ENCODE data around the gene NTHL1.
"Not testable (repeated sequence)": the region's sequence is repeated elsewhere in the genome, so short reads cannot be mapped to it uniquely, and the experiment has no call there.

NTHL1 gene

DNA sequence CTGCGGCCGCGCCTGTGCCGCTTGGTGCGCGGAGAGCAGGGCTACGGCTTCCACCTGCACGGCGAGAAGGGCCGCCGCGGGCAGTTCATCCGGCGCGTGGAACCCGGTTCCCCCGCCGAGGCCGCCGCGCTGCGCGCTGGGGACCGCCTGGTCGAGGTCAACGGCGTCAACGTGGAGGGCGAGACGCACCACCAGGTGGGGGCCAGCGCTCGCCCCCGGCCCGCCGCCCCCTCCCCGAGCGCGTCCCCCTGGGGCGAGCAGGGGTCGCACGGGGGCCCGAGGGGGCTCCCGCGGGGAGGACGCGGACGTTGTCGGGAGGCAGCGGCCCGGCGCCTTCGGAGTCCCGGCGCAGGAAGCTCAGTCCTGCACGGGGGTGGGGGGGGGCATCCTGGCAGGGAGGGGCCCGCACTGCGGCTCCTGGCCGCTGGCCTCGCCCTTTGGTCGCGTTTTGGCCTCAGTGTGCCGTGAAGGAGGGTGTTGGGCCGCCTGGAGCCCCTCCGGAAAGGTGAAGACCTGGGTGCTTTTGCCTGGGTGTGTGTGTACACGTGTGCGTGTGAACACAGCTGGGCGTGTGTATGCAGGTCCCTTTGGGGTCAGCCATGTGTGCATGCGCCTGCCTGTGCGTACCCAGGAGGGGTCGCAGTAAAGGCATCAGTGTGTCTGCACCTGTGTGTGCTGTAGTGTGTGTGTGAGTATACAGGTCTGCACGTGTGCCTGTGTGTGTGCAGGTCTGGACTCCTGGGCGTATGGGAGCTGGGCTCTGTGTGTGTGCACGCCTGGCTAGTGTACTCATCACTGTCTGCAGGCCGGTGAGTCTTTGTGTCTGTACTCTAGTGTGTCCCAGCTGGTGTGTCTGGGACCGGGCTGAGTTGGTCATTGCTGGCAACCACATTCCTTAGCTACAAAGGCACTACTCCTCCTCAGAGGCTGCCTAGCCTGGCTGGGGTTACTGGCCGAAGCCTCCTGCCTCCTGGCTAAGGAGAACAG is 20.3 kb downstream of the NTHL1 start:
- DNase-seq, result peak in 2 of 6 experiments; percentile 35 to 43

GRCh38 chr16:2026461-2027023 is 21.1 kb downstream of the NTHL1 start, which contains the start of gene NHERF2:
Gene NHERF2, plus strand, starts transcription at chr16:2026902. Its CDS starts 104 bp downstream, at chr16:2027006.
- peak in 4 of 6 experiments; percentile 23 to 43 (median 28) for DNase-seq

DNA sequence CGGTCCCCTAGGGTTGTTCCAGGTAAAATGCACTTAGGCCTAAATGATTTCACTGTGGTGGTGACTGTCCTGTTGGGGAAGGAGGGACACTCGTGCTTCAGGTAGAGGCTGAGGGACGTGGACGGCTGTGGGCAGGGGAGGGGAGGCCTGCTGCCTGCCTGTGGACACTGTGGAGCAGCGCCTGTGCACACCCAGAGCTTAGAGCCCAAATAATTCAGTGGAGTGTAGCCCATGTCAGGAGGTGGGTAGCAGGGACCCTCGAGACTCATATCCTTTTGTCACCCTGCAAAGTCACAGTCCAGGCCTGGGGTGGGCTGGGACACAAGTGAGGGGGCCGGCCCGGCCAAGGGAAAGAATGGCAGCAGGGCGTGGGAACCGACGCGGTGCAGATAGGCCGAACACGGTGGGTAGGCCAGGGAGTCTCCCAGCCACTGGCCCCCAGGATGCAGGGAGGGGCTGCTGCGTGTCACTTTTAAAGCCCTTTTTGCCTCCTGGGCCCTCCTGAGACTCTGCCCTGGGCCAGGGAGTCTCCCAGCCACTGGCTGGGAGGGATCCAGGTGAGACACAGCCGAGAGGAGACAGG is 21.7 kb downstream of the NTHL1 start:
- DNase-seq, result no peak

DNA sequence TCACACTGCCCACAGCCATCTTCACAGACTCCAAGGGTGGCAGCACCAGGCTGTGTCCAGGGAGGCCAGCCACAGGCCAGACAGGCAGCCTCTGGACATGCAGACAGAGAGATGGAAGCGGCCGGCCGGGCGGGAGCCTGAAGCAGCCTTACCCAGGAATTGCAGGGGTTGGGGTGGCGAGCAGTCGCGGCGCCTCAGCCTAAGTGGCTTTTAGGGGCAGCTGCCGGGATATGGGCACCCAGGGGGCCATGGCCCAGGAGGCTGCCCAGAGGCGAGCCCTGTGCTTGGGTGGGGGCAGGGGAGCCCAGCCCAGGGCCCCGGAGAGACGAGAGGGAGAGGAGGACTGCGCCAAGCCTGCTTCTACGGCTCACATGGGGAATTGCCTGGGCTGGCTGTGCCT is 22.4 kb downstream of the NTHL1 start:
- DNase-seq, result no peak

- no peak for DNase-seq
These were observed 23.6 kb downstream of the NTHL1 start for GRCh38 chr16:2024032-2024420.

DNA sequence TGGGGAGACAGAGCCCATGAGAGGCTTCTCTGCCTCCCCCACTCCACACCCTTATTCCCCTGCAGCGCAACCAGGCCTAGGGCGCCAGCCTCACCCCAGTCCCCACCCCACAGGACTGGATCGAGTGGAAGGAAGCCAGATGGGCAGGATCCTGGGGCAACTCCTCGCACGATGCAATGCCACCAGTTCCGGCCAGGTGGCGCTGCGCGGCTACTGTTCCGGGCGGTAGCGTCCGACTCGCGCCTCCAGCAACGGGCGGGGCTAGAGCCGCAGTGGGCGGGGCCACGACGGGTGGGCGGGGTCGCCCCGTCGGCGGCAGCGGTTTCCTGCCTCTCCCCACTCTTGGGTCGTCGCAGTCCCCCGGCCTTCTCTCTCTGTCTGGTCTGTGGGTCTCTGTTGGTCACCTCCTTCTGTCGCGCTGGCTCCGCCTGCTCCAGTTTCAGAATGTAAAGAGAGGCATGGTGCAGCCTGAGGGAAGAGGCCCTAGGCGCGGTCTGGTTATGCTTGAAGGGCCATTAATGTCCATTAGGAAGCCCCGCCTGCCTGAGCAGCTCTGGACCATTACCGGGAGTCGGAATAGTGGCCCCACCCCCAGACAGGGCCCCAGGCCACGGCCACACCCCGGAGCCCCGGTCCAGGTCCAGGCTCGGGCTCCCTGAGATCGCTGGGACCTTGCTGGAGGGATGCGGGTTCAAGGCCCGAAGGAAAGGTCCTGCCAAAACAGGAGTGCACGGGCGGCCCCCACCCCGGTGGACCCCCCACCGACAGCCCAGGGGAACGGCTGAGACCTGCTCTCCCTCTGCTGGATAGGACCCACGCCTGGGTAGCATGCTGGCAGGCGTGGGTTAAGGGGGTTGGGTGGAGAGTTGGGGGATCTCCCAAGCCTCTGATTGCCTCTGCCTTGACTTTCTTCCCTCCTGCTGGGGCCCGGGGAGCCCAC is 24.3 kb downstream of the NTHL1 start:
- peak; percentile 83 to 98 (median 94) for DNase-seq

- no peak for DNase-seq
These were observed 24.9 kb downstream of the NTHL1 start for GRCh38 chr16:2022723-2023091.

DNA sequence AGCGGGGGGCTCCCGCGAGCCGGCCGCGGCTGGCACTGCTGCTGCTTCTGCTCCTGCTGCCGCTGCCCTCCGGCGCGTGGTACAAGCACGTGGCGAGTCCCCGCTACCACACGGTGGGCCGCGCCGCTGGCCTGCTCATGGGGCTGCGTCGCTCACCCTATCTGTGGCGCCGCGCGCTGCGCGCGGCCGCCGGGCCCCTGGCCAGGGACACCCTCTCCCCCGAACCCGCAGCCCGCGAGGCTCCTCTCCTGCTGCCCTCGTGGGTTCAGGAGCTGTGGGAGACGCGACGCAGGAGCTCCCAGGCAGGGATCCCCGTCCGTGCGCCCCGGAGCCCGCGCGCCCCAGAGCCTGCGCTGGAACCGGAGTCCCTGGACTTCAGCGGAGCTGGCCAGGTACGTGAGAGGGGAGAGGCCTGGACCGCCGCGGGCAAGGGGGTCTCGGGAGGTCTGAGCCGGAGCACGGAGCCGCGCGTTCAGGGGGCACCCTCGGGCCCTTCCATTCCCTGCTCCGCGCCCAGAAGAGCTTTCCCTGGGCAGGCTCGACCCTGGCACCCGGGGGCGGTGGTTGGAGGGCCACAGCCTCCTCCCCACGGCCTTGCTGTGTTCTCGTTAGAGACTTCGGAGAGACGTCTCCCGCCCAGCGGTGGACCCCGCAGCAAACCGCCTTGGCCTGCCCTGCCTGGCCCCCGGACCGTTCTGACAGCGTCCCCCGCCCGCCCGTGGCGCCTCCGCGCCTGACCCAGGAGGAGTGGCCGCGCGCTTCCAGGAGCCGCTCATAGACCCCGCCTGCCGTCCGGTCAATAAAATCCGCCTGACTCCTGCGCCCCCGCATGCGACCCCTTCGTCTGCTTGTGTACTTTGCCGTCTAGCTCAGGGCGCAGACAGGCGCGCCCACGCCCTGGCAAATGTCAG is 27.5 kb downstream of the NTHL1 start:
- no peak for DNase-seq

GRCh38 chr16:2019518-2019920 is 28.1 kb downstream of the NTHL1 start, which contains the start of gene NPW:
Gene NPW, plus strand, starts transcription at chr16:2019785.
- peak in 1 of 6 experiments; percentile 16 for DNase-seq

GRCh38 chr16:2016407-2016922 is 31.2 kb downstream of the NTHL1 start:
- DNase-seq, result peak in 1 of 6 experiments; percentile 4

- no peak for DNase-seq
These were observed 31.8 kb downstream of the NTHL1 start for GRCh38 chr16:2015947-2016208.

- no peak for DNase-seq
These were observed 32.3 kb downstream of the NTHL1 start for GRCh38 chr16:2015117-2015946.

GRCh38 chr16:2013527-2013926 is 34.1 kb downstream of the NTHL1 start:
- no peak for DNase-seq

- not testable (repeated sequence) for DNase-seq
These were observed 35.9 kb downstream of the NTHL1 start for GRCh38 chr16:2011726-2012125.

DNA sequence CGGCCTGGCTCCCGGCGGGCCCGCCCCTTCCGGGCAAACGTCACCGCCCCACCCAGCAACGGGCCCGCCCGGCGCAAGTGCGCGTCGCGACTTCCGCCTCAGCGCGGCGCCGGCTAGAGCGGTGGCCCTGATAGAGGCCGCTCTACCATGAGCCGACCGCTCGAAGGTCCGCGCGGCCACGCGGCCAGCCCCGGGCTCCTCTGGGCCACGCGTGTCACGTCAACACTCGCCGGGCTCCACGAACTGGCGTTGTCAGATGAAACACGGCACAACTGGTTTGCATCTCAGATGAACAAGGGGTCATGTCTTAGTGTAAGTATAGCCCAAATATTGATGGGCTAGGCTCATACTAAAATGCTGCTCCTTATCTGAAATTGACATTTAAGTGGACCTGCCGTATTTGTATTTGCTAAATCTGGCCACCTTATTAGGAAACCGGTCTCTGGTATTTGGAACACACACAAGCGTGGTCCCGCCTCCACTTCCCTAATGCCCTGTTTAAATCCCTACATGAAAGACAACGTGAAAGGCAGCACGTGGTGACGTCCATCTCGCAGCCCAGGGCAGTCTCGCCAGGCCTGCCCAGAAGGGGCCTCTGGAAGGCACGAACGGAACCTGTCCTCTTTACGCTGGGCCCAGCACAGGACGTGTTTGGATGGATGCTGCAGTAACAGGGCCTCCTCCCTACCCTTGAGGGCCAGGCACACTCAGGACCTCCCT is 37.7 kb downstream of the NTHL1 start, which contains the start of gene ZNF598:
ZNF598 (minus strand) TSS at position 31 of the 720 bp plus-strand sequence.
- peak; percentile 40 to 80 (median 68) for DNase-seq

GRCh38 chr16:2009164-2009711 is 38.4 kb downstream of the NTHL1 start:
- DNase-seq, result peak in 2 of 6 experiments; percentile 24 to 45

DNA sequence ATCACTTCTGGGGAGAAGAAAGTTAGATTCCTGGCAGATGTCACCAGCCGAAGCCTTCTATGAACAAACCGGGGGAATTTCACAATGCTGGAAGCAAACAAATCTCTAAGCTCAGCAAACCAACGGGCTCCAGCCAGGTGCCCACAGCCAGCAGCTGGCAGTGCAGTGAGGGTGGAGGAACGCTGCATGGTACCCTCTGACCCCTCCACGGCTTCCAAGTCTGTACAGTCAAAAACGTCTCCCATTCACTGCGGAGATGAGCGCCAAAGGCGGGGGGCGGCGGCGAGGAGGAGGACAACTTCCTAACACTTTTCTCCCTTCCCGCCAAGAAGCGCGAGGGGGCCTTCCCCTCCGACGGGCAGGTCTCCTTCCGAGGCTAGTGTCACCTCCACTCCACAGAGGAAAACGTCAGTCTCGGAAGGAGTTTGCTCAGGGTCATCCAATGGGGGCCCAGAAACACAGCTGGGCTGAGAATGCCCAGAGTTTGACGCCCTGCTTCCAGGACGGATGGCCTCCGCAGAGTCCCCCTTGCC is 38.9 kb downstream of the NTHL1 start:
- peak in 2 of 6 experiments; percentile 22 to 30 for DNase-seq

DNA sequence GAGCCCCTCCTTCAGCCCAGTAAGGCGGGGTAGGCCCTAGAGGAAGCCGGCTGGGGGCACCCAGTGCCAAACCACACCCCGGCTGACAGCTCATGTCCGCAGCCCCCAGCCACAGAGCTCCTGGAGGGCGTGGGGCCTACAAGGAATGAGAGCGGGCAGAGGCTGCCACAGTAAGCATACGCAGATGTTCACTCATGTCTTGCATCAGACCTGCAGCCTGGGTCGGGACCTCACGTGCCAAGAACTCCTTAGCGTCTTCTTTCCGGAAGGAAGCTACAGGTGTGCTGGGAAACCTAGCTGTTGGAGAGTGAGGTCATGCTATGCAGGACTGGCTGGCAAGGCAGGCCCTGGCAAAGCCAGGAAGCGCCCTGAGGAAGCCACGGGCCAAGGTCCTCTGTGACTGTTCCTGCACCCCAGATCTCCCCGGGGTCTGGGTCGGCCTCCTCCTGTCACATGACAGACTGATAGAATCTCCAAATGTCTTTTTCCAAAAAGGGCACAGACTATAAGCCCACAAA is 39.6 kb downstream of the NTHL1 start:
- DNase-seq, result no peak
